ENCODE measurements around the gene ADGRG3.

Gene ADGRG3

DNA sequence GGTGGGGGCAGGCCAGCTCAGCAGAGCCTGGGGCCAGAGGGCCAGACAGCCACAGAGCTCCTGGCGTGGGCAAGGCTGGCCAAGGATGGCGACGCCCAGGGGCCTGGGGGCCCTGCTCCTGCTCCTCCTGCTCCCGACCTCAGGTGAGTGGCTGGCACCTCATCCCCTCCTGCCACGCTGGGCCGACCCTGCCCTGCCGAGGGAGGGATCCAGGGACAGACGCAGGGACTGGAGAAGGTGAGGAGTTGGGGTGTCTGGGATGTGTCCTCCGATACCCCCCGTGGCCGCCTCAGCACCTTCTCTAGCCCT is at the start of gene ADGRG3:
TSS of gene ADGRG3 (plus strand) at position 44 of the 309 bp plus-strand sequence. CDS start at position 86, 42 bp downstream.
- TF ChIP-seq, protein P1, sequence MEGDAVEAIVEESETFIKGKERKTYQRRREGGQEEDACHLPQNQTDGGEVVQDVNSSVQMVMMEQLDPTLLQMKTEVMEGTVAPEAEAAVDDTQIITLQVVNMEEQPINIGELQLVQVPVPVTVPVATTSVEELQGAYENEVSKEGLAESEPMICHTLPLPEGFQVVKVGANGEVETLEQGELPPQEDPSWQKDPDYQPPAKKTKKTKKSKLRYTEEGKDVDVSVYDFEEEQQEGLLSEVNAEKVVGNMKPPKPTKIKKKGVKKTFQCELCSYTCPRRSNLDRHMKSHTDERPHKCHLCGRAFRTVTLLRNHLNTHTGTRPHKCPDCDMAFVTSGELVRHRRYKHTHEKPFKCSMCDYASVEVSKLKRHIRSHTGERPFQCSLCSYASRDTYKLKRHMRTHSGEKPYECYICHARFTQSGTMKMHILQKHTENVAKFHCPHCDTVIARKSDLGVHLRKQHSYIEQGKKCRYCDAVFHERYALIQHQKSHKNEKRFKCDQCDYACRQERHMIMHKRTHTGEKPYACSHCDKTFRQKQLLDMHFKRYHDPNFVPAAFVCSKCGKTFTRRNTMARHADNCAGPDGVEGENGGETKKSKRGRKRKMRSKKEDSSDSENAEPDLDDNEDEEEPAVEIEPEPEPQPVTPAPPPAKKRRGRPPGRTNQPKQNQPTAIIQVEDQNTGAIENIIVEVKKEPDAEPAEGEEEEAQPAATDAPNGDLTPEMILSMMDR (conservative IDR thresholded peaks at IDR 0.05; ENCODE audit: low read length), result no peak
- no peak for DNase-seq (ENCODE audit: low read depth)
- H3K4me3 ChIP-seq (ENCODE audit: low read length), result no peak within 1 kb of the TSS

DNA sequence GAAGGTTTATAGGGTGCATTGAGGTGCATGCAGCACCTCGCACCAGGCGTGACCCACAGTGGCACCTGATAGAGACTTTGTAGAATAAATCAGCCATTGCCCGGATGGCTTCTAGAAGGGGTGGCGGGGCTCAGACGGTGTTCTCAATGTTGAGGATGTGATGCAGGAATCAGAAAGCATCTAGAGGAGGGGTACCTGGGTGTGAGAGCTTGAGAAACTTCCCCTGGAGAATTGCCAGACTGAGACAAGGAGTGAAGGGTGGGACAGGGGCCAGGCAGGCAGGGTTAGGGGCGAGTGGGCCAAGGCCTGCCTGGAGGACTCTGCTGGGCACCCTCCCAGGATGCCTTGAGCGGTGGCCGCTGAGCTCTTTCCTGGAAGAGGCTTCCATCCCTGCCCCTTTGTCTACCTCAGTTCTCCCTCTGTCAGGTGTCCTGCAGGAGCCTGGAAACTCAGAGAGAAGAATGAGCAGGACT is 48.9 kb upstream of the ADGRG3 start:
- no peak for DNase-seq (ENCODE audit: low read depth)
- no peak overlapping the region for H3K4me3 ChIP-seq (ENCODE audit: low read length)
- TF ChIP-seq, protein P1 (conservative IDR thresholded peaks at IDR 0.05; ENCODE audit: low read length), result no peak

GRCh38 chr16:57619606-57620334 is 48.3 kb upstream of the ADGRG3 start:
- no peak for DNase-seq (ENCODE audit: low read depth)
- TF ChIP-seq, protein P1 (conservative IDR thresholded peaks at IDR 0.05; ENCODE audit: low read length), result no peak
- H3K4me3 ChIP-seq (ENCODE audit: low read length), result no peak overlapping the region

GRCh38 chr16:57620335-57621231 is 47.5 kb upstream of the ADGRG3 start:
- TF ChIP-seq, protein P1 (conservative IDR thresholded peaks at IDR 0.05; ENCODE audit: low read length), result no peak
- no peak for DNase-seq (ENCODE audit: low read depth)
- no peak overlapping the region for H3K4me3 ChIP-seq (ENCODE audit: low read length)

DNA sequence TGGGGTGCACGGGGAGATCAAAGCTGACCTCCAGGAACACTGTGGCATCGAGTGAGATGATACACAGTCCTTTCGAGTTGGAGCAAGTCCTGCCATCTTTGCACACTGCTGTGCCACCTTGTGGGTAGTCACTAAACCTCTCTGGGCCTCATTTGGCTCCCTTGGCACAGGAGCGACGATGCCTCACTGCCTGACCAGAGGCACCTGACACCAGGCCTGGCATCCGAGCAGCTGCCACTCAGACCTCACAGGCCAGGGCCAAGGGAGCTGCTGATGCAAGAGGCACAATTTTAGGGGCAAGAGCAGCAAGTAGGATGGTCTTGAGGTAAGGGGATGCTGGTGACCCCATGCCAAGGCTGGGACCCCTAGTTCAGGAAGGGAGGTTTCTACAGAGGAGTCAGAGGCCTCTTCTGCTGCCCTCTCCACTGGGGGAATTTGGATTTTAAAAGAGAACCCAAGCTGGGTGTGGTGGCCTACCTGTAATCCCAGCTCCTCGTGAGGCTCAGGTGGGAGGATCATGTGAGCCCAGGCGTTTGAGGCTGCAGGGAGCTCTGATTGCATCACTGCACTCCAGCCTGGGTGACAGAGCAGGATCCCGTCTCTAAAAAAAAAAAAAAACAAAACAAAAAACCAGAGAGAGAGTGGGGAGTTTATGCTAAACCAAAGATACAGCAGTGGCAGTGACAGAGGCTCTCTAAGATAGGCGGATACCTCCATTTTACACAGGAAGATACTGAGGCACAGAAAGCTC is 46.4 kb upstream of the ADGRG3 start:
- TF ChIP-seq, protein P1 (conservative IDR thresholded peaks at IDR 0.05; ENCODE audit: low read length), result no peak
- no peak for DNase-seq (ENCODE audit: low read depth)
- H3K4me3 ChIP-seq (ENCODE audit: low read length), result no peak overlapping the region

DNA sequence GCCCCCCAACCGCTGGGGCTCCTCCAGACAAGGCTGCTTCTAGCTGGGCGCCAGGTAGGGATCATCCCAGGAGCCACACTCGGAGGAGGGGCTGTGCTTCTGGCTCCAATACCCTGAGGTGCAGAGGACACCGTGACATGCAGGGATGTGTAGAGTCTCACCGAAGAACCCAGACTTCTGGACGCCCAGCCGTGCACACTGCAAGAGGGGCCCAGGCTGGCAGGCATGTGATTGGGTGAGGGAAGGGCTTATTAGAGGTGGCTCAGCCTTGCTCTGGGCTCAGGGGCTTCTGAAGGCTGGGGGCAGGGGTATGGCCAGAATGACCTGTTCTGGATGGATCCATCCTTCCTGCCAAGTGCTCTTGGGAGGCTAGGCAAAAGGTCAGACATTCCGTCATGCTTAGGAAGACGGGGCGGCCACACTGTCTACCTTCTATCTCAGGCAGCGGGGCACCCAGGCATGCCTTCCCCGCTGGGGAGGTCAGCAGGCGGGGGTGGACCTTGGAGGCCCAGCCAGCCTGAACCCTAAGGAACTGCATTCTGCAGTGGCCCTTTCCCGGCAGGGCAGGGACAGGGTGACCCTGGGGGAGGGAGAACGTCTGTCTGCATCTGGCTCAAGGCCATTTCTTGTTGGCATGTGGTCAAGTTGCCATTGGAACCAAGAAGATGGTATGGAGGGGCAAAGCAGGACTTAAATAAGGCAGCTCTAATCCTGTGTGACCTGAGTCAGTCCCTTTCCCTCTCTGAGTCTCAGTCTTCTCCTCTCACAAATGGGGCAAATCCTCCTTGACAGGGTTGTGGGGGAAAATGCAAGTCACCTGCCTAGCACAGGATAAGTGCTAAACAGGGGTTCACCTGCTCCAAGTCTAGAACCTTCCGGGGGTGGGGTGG is 45.5 kb upstream of the ADGRG3 start:
- no peak for DNase-seq (ENCODE audit: low read depth)
- TF ChIP-seq, protein P1 (conservative IDR thresholded peaks at IDR 0.05; ENCODE audit: low read length), result no peak
- H3K4me3 ChIP-seq (ENCODE audit: low read length), result no peak overlapping the region
